AG09319 (cell line): ENCODE measurements around the gene SYMPK.

Source experiments
- DNase-seq: peaks from one replicate; pipeline ENCODE4 v3.0.0-alpha.2; 2010; ENCODE audit warnings: low read depth; ENCODE audit errors: extremely low read depth
- CTCF ChIP-seq: IDR thresholded peaks from 2 replicates; pipeline ENCODE4 v1.5.1; 2011; ENCODE audit warnings: low read depth, mild to moderate bottlenecking, inconsistent platforms, low read length, moderate library complexity

SYMPK gene

GRCh38 chr19:45863840-45864628 is 1.1 kb upstream of the SYMPK start, which contains the start of gene FOXA3:
TSS of gene FOXA3 (plus strand) at chr19:45864326. CDS start at chr19:45864457, 131 bp downstream.
- TF ChIP-seq CTCF: peak; percentile 29
- no peak for DNase-seq

GRCh38 chr19:45863335-45863839 is 440 bp upstream of the SYMPK start:
- no peak for TF ChIP-seq CTCF
- no peak for DNase-seq

- no peak for DNase-seq
- no peak for TF ChIP-seq CTCF
Observed at GRCh38 chr19:45862271-45862563, 730 bp downstream of the SYMPK start.

GRCh38 chr19:45860359-45861259 is 2.3 kb downstream of the SYMPK start:
- TF ChIP-seq CTCF: no peak
- DNase-seq: no peak

- no peak for TF ChIP-seq CTCF
- DNase-seq: no peak
Observed at GRCh38 chr19:45854167-45854778, 8.7 kb downstream of the SYMPK start.

GRCh38 chr19:45852983-45853382 is 10.0 kb downstream of the SYMPK start:
- no peak for TF ChIP-seq CTCF
- DNase-seq: no peak
